Activated CD8-positive, alpha-beta memory T cell treated with anti-CD3 and anti-CD28 coated beads for 36 hours (primary cell): ENCODE measurements around the gene SAMD14. TPM values are rescaled to one million over a fixed set of nuclear protein-coding genes. Genes with fewer than 3 reads are reported as not detected.

Experiments
- CTCF ChIA-PET: fragments of 350-600 bp; sonication (Branson Sonifier 250); formaldehyde crosslinking; loops from one replicate; lab custom pipeline; 2021; ENCODE audit warnings: antibody characterized with exemption; lab: Charles Lee
- POLR2A ChIA-PET: fragments of 350-600 bp; sonication (Branson Sonifier 250); formaldehyde crosslinking; loops from one replicate; lab custom pipeline; 2021; ENCODE audit warnings: antibody characterized with exemption; lab: Charles Lee
- total RNA-seq, 2 experiments: library from RNA; stranded (reverse); gene quantifications; one replicate each; pipeline ENCODE4 v1.2.3, GENCODE V29; 2021

The SAMD14 gene
- total RNA-seq, 2 experiments from 2014 or later = 1.0 to 1.2 TPM

- POLR2A ChIA-PET = no interaction called here
These were observed 18.0 kb downstream of the SAMD14 start for GRCh38 chr17:50111673-50112655.

GRCh38 chr17:50110591-50111349, 19.2 kb downstream of the SAMD14 start:
- POLR2A ChIA-PET = no interaction called here
- CTCF ChIA-PET = interaction anchor here (0.6 kb wide), 1 partner anchor 24 kb away, joined by 3 read pairs; no protein-coding TSS in a partner anchor

More at GRCh38 chr17:50111673-50112655, 18.0 kb downstream of the SAMD14 start:
- CTCF ChIA-PET = interaction anchor here (0.9 kb wide), 1 partner anchor 18 kb away, joined by 5 read pairs; no protein-coding TSS in a partner anchor

GRCh38 chr17:50109785-50110184, 20.2 kb downstream of the SAMD14 start:
- ChIA-PET CTCF (no interaction called here), POLR2A (no interaction called here)

GRCh38 chr17:50109207-50109606, 20.8 kb downstream of the SAMD14 start:
- CTCF ChIA-PET = interaction anchor here (0.8 to 1.3 kb wide), 3 partner anchors 9 to 60 kb away, joined by 4 to 5 read pairs (median 4); no protein-coding TSS in a partner anchor
- POLR2A ChIA-PET = no interaction called here

GRCh38 chr17:50108556-50108955, 21.4 kb downstream of the SAMD14 start:
- ChIA-PET CTCF (interaction anchor here (0.8 to 2.0 kb wide), 4 partner anchors 9 to 61 kb away, joined by 4 to 7 read pairs (median 4); no protein-coding TSS in a partner anchor), POLR2A (no interaction called here)

GRCh38 chr17:50107790-50108414, 22.1 kb downstream of the SAMD14 start:
- ChIA-PET POLR2A (no interaction called here), CTCF (interaction anchor here (1.3 to 2.0 kb wide), 2 partner anchors 14 to 62 kb away, joined by 5 to 7 read pairs; no protein-coding TSS in a partner anchor)

GRCh38 chr17:50106393-50107131, 23.4 kb downstream of the SAMD14 start:
- POLR2A ChIA-PET = no interaction called here
- CTCF ChIA-PET = interaction anchor here (2.0 kb wide), 1 partner anchor 12 kb away, joined by 7 read pairs; no protein-coding TSS in a partner anchor

- POLR2A ChIA-PET = no interaction called here
- CTCF ChIA-PET = no interaction called here
These were observed 24.1 kb downstream of the SAMD14 start for GRCh38 chr17:50105811-50106210.

- ChIA-PET CTCF (interaction anchor here (1.4 to 2.2 kb wide), 2 partner anchors 10 kb away, joined by 3 to 7 read pairs; no protein-coding TSS in a partner anchor), POLR2A (no interaction called here)
These were observed 26.0 kb downstream of the SAMD14 start for GRCh38 chr17:50103941-50104340.

GRCh38 chr17:50103252-50103651, 26.7 kb downstream of the SAMD14 start:
- ChIA-PET POLR2A (no interaction called here), CTCF (interaction anchor here (1.4 to 2.2 kb wide), 3 partner anchors 9 to 16 kb away, joined by 3 to 7 read pairs (median 7); no protein-coding TSS in a partner anchor)

- POLR2A ChIA-PET = no interaction called here
These were observed 27.6 kb downstream of the SAMD14 start for GRCh38 chr17:50102164-50102991.

GRCh38 chr17:50101346-50102163, 28.4 kb downstream of the SAMD14 start:
- POLR2A ChIA-PET = no interaction called here
- CTCF ChIA-PET = interaction anchor here (1.5 kb wide), 1 partner anchor 14 kb away, joined by 4 read pairs; no protein-coding TSS in a partner anchor

More at GRCh38 chr17:50102164-50102991, 27.6 kb downstream of the SAMD14 start:
- CTCF ChIA-PET = interaction anchor here (1.4 to 2.2 kb wide), 3 partner anchors 8 to 15 kb away, joined by 3 to 7 read pairs (median 7); no protein-coding TSS in a partner anchor

- CTCF ChIA-PET = interaction anchor here (1.5 kb wide), 1 partner anchor 14 kb away, joined by 4 read pairs; no protein-coding TSS in a partner anchor
- POLR2A ChIA-PET = no interaction called here
These were observed 29.0 kb downstream of the SAMD14 start for GRCh38 chr17:50100921-50101345.

- ChIA-PET POLR2A (no interaction called here), CTCF (interaction anchor here (1.0 to 1.5 kb wide), 2 partner anchors 8 to 13 kb away, joined by 4 read pairs; no protein-coding TSS in a partner anchor)
These were observed 29.5 kb downstream of the SAMD14 start for GRCh38 chr17:50100480-50100883.

- POLR2A ChIA-PET = no interaction called here
These were observed 31.0 kb downstream of the SAMD14 start for GRCh38 chr17:50099003-50099402.

GRCh38 chr17:50098583-50098982, 31.4 kb downstream of the SAMD14 start:
- ChIA-PET POLR2A (no interaction called here), CTCF (interaction anchor here (1.5 kb wide), 1 partner anchor 11 kb away, joined by 3 read pairs; no protein-coding TSS in a partner anchor)

More at GRCh38 chr17:50099003-50099402, 31.0 kb downstream of the SAMD14 start:
- CTCF ChIA-PET = interaction anchor here (1.5 kb wide), 1 partner anchor 11 kb away, joined by 3 read pairs; no protein-coding TSS in a partner anchor
